ENCODE measurements around the gene CCDC91.

CCDC91 gene, protein sequence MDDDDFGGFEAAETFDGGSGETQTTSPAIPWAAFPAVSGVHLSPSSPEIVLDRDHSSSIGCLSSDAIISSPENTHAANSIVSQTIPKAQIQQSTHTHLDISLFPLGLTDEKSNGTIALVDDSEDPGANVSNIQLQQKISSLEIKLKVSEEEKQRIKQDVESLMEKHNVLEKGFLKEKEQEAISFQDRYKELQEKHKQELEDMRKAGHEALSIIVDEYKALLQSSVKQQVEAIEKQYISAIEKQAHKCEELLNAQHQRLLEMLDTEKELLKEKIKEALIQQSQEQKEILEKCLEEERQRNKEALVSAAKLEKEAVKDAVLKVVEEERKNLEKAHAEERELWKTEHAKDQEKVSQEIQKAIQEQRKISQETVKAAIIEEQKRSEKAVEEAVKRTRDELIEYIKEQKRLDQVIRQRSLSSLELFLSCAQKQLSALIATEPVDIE

DNA sequence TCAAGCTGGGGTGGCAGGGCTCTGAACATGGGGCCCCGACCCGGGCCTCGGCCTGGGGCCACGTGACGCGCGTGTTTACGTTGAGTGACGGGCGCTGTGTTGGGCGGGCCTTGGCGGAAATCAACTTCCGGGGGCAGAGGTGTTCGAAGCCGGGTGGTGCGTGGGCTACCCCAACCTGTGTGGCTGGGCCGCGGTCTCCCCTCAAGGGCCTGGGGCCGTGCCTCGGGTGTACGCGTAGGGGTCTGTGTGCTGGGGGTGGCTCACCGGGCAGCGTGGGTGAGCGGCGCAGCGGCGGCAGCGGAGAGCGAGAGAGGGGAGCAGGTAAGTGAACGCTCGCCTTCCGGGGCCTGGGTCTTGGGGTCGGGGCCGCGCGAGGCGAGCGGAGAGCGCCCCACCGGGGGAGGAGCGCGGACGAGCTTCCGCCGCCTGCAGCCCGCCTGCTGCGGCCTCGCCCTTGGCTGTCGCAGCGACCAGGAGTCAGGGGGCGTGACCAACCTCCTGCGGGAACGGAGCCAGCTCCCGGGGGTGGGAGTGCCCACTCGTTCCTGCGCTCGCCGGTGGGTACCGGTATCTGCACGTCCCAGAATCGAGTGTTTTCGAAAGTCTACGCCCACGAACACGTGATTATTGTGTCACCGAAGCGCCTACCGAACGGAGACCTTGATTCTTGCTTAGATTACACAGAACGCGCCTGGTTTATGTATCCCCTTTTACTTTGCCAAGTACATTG, at the start of gene CCDC91:
CCDC91 (plus strand) TSS at position 136 of the 730 bp plus-strand sequence. CDS start 66,760 bp downstream, outside the sequence.
- peak in 50 of 51 donors; percentile 29 to 86 (median 71) for DNase-seq

DNA sequence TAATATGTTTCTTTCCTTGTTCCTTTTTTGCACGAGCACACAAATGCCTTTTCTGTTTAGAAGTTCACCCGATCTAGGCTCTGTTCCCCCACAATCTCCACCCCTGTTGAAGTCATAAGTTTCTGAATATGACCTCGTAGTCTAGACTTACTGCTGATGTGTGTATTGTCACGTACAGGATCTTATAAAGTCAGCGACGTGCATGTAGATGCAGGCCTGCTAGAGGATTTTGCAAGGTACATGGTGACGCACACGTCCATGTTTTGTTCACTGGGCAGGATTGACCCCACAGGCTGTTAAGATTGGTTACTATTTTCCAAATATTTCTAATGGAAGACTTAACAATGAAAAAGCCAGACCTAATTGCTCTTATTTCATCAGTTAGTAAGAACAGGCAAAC, 46.2 kb upstream of the CCDC91 start:
- no peak for DNase-seq

- DNase-seq: no peak
Observed at GRCh38 chr12:28144532-28144931, 45.7 kb upstream of the CCDC91 start.

DNA sequence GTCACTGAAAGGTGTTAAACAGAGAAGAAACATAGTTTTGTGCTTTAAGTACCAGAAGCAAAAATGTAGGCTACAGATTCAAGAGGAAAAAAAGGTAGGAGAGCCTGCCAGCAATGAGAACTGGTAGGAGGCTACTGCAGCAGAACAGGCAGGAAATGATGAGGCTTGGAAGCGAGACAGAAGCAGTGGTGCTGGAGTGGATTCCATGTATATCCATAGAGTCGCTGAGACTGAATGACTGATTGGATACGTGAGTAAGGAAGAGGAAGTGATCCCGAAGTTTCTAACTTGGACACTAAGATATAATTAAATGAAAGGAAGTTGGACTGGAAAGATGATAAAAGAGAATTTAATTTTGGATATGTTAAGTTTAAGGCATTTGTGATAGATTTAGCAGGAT, 45.0 kb upstream of the CCDC91 start:
- DNase-seq: no peak

- DNase-seq: no peak
Observed at GRCh38 chr12:28149279-28149678, 41.0 kb upstream of the CCDC91 start.

DNA sequence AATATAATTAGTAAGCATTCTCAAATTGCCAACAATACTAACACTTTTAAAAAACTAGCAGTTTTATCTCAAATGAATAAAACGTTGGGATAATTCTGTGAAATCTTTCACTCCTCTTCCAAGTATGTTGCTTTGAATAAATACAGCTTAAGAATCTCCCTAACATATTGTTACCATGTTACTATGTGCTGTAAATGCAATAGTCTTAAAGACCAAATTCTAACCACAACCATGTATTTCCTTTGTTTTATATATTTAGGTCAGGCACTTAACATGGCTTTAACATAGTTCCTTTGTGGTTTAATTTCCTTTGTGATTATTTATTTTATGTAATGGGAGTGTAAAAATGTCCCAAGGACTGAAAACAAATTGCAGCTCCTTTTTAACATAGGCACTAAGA, 33.9 kb upstream of the CCDC91 start:
- DNase-seq: no peak

GRCh38 chr12:28156804-28157203, 33.5 kb upstream of the CCDC91 start:
- no peak for DNase-seq

- DNase-seq: no peak
Observed at GRCh38 chr12:28158353-28158752, 31.9 kb upstream of the CCDC91 start.

GRCh38 chr12:28159688-28160087, 30.6 kb upstream of the CCDC91 start:
- DNase-seq: no peak

DNA sequence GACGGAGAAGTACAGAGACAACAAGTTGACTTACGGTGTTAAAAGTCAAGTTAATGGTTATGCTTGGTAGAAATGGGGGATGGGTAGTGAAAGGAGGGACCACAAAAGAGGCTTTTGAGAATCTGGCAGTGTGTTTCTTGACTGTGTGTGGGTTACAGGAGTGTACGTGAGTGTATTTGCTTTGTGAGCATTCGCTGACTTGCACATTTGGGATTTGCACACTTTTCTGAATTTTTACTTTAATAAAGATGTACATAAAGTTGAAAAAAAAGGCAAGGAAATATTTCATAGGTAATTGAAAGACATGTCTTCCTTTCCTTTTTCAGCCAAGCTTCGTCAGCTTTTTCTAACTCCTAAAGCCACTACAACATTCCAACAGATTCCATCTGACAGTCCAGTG, 28.6 kb upstream of the CCDC91 start:
- no peak for DNase-seq

DNA sequence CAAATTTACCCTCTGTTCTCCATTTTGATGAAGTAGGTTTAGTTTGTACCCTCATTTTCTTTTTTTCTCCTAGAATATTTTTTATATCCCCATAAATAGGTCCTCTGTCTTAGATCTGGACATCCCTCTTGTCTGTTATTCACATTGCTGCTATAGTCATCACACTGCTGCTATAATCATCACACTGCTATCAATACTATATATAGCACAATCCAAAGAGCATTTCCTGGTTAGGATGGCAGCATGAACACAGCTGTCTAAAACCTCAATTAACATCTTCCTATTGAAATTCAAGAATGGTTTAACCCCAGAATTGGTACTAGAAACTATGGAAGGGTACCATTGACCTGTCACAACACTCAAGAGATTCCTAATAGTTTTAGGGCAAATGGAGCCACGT, 27.6 kb upstream of the CCDC91 start:
- no peak for DNase-seq

- no peak for DNase-seq
Observed at GRCh38 chr12:28164644-28165275, 25.5 kb upstream of the CCDC91 start.

GRCh38 chr12:28167981-28168485, 22.2 kb upstream of the CCDC91 start:
- DNase-seq: no peak

DNA sequence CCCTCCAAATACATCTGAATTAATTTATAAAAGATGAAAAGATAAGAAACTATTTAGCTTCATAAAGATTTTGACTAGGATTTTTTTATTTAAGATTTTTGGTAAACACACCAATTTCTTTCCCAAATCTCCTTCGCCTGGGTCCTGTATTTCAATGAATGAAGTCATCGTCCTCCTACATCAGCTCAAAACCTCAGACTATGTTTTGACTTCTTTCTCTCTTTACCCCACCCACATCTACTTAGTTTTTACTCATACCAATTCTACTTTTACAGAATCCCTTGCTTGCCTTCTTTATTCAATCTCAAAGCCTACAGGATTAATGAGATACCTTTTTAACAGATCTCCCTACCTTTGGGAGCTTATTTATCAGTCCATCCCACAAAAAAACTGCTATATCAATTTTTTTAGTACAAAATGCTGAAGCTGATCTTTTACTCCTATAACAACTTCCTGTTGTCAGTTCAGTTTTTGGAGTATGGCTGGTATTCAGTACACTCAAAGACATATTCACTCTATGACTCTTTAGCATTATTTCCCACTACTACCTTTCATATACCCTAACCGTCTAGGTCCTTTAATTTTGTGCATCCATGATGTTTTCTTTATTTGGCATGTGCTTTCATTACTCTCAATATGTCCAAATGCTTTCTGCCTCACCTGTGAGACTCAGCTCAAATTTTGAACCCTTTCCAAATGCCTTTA, 18.7 kb upstream of the CCDC91 start:
- peak in 1 of 51 donors; percentile 3 for DNase-seq

DNA sequence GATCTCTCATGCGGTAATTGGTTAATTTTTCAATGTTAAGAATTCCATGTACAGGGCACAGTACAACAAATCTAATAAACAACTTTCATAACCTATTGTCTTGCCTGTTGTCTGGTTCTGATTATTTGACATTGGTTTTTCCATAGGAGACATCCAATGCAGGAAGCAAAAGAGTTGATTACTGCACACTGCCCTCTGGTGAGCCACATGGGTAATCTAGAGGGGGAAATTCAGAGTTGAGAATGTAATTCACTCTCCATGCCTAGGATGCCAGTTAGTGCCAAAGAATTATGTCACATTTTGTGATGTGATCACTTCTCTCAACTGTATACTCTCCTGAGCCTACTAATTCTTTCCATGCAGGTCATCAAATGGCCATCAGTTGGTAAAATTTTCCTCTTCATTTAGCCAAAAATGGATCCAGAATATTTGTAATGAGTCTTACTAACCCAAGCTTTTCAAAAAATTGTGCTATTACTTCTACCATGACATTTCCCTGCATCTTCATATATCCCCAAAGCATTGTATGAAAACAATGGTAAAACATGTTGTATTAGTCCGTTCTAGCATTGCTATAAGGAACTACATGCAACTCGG, 17.7 kb upstream of the CCDC91 start:
- DNase-seq: no peak

GRCh38 chr12:28173440-28173839, 16.8 kb upstream of the CCDC91 start:
- DNase-seq: no peak

DNA sequence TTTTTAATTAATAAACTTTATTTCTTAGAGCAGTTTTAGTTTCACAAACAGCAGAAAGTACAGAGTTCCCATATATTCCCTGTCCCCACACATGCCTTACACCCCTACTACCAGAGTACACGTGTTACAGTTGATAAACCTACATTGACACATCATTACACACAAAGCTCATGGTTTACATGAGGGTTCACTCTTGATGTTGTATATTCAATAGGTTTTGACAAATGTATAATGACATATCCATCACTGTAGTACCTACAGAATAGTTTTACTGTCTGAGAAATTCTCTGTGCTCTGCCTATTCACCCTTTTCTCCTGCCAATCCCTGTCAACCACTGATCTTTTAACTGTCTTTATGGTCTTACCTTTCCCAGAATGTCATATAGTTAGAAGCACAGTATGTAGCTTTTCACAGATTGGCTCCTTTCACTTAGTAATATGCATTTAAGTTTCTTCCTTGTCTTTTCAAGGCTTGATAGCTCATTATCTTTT, 15.1 kb upstream of the CCDC91 start:
- no peak for DNase-seq

DNA sequence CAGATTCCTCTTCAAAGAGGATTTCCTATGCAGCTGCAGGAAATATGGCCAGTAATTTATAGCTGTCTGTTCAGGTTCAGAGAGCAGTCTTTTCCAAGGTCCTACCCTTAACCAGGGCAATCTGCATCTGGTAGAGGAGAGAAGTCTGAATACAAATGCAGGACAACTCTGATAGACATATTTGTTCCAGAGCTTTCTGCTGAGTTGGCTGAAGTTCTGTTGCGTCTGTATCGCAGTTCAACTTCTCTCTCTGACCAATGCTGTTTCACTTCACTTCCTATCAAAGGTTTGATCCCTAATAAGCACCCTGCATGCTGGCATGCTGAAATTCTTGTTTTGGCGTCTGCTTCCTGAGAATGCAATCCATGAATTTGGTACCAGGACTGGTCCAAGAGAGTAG, 14.0 kb upstream of the CCDC91 start:
- DNase-seq: no peak

DNA sequence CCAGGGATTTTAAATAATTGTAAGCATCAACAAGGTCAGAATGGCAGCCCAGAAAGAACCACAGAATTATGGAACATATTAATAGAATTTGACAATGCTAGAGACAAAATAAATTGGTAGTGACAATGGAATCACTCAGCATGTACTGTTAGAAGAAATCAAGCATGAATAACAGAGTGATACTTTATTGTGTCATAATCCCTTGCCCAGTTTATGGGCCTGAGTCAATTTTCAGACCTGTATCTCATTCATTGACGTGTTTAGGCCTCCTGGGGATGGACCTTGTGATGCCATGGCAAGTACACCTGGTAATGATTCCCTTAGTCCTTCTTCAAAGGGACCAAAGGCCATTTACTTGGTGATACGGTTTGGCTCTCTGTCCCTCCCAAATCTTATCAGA, 12.8 kb upstream of the CCDC91 start:
- DNase-seq: no peak

DNA sequence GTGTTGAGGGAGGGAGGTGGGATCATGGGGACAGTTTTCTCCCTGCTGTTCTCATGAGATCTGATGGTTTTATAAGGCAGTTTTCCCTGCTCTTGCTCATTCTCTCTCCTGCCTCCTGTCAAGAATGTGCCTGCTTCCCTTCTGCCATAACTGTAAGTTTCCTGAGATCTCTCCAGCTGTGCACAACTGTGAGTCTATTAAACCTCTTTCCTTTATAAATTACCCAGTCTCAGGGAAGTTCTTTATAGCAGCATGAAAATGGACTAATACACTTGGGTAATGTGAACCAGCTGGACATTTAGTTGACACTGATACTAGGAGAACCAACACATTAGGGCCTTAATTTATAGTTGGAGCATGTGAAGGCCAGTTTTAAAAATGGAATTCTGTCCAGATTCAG, 12.4 kb upstream of the CCDC91 start:
- DNase-seq: no peak

DNA sequence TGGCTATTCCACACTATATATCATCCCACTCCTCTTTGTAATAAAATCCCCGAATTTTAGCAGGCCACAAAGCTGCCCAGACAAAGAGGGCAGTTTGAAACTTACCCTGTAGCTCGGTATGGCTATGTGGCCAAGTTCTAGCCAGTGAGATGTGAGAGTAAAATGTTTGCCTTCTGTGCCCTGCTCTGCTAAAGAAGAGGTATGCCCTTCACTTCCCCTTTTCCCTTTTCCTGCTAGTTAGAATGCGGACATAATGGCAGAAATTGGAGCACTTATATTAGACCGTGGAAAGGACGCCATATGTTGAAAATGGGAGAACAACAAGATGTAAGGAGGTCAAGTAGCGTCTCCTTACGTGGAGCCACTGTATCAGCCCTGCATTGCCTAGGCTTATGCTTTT, 11.5 kb upstream of the CCDC91 start:
- no peak for DNase-seq
